Spleen (tissue), 11 donors: ENCODE results near the gene TRIOBP. TPM values are rescaled to one million over a fixed set of nuclear protein-coding genes. Genes with fewer than 3 reads are reported as not detected.

ENCODE experiments used
- DNase-seq: peaks from one replicate; pipeline ENCODE4 v3.0.0-alpha.2; 2020
- H3K27ac ChIP-seq, 8 donors: fragments of 200-600 bp; sonication (generic) in 7 of 8; 1 replicate in 4 of 8; 2 replicates in 4 of 8; pipeline versions ENCODE4 v1.5.0 to v1.8.0; 2016 to 2021; ENCODE audit warnings: inconsistent platforms in 4 of 8, mild to moderate bottlenecking in 4 of 8, moderate library complexity in 1 of 8
- H3K27me3 ChIP-seq, 7 donors: fragments of 200-600 bp; sonication (generic) in 6 of 7; replicated peaks in 1 of 7; 1 replicate in 4 of 7; 2 replicates in 3 of 7; pipeline versions ENCODE4 v1.5.0 to v1.8.0; 2016 to 2021; ENCODE audit warnings: inconsistent platforms in 3 of 7, mild to moderate bottlenecking in 1 of 7
- H3K36me3 ChIP-seq, 6 donors: fragments of 200-600 bp; sonication (generic) in 5 of 6; 1 replicate in 4 of 6; 2 replicates in 2 of 6; pipeline versions ENCODE4 v1.5.0 to v1.8.0; 2016 to 2021; ENCODE audit warnings: inconsistent platforms in 2 of 6
- H3K4me1 ChIP-seq, 6 donors: fragments of 200-600 bp; sonication (generic) in 5 of 6; 1 replicate in 3 of 6; 2 replicates in 3 of 6; pipeline versions ENCODE4 v1.5.0 to v1.8.0; 2016 to 2021; ENCODE audit warnings: inconsistent platforms in 3 of 6
- H3K4me3 ChIP-seq, 8 donors: fragments of 200-600 bp; sonication (generic) in 7 of 8; 1 replicate in 4 of 8; 2 replicates in 4 of 8; pipeline versions ENCODE4 v1.5.0 to v1.8.0; 2016 to 2021; ENCODE audit warnings: inconsistent platforms in 4 of 8, mild to moderate bottlenecking in 4 of 8, moderate library complexity in 2 of 8
- H3K9me3 ChIP-seq, 8 donors: fragments of 200-600 bp; sonication (generic) in 7 of 8; 1 replicate in 4 of 8; 2 replicates in 4 of 8; pipeline versions ENCODE4 v1.5.0 to v1.8.0; 2016 to 2021; ENCODE audit warnings: inconsistent platforms in 4 of 8
- CTCF ChIP-seq, 11 experiments: fragments of 200-600 bp in 7 of 11; fragments of 450-650 bp in 4 of 11; sonication (generic) in 4 of 11; IDR thresholded peaks in 8 of 11; conservative IDR thresholded peaks in 3 of 11; 1 replicate in 7 of 11; 2 replicates in 4 of 11; pipeline versions ENCODE4 v1.4.0 to v1.8.0; 2016 to 2021; ENCODE audit warnings: antibody characterized with exemption in 11 of 11, inconsistent platforms in 4 of 11, mild to moderate bottlenecking in 1 of 11
- POLR2A ChIP-seq, 3 donors: fragments of 450-650 bp; IDR thresholded peaks; one replicate each; pipeline ENCODE4 v1.5.1; 2017; ENCODE audit warnings: antibody characterized with exemption in 3 of 3, mild to moderate bottlenecking in 1 of 3
- POLR2AphosphoS5 ChIP-seq, 3 donors: sonication (generic); formaldehyde crosslinking; IDR thresholded peaks; one replicate each; pipeline ENCODE4 v1.5.1; 2017; ENCODE audit warnings: antibody characterized with exemption in 3 of 3
- WGBS, 5 donors: extraction: QIAGEN DNeasy Blood & Tissue Kit in 3 of 5; methylation state at CpG; one replicate each; pipeline versions ENCODE4 v1.1.5 to v1.1.7; 2013 to 2018; 5-methylcytosine and 5-hydroxymethylcytosine counted together
- intact Hi-C: fragments of 100-400 bp; cut with DNase I; formaldehyde crosslinking; loops from one replicate; pipeline ENCODE4 v1.15.0; 2023; ENCODE audit warnings: low total_unique reads
- polyA plus RNA-seq, 3 donors: library from polyadenylated mRNA; stranded (reverse); fragments of 200-250 nt; gene quantifications; one replicate each; pipeline ENCODE4 v1.2.1, GENCODE V29; 2013
- total RNA-seq, 7 donors: library from RNA; depleted of rRNA in 3 of 7; stranded (reverse); fragments of >200 nt in 3 of 7; fragmentation: NEBNext Ultra II Directional in 4 of 7; extraction: Animal tissue kit (Norgen Biotek cat#: 25700) in 4 of 7; gene quantifications; one replicate each; pipeline versions ENCODE4 v1.1.0 to v1.2.1, GENCODE V29; 2016 to 2021
- donor health status: healthy with polysubstance abuse.
- donor health status: DM: no; HTN: no; CAD: no; lungs with moderate emphysema.
- donor health status: DM: no; HTN: no; CAD: no.
- donor health status: Bipolar disorder and iron deficiency.
- donor health status: healthy.
- donor health status: DM: no; HTN: no; CAD: no.
- donor health status: DM: yes; HTN: yes; CAD: no.

TRIOBP gene
- total and polyA plus RNA-seq, 10 donors = 24.6 to 151 (median 103) TPM

DNA sequence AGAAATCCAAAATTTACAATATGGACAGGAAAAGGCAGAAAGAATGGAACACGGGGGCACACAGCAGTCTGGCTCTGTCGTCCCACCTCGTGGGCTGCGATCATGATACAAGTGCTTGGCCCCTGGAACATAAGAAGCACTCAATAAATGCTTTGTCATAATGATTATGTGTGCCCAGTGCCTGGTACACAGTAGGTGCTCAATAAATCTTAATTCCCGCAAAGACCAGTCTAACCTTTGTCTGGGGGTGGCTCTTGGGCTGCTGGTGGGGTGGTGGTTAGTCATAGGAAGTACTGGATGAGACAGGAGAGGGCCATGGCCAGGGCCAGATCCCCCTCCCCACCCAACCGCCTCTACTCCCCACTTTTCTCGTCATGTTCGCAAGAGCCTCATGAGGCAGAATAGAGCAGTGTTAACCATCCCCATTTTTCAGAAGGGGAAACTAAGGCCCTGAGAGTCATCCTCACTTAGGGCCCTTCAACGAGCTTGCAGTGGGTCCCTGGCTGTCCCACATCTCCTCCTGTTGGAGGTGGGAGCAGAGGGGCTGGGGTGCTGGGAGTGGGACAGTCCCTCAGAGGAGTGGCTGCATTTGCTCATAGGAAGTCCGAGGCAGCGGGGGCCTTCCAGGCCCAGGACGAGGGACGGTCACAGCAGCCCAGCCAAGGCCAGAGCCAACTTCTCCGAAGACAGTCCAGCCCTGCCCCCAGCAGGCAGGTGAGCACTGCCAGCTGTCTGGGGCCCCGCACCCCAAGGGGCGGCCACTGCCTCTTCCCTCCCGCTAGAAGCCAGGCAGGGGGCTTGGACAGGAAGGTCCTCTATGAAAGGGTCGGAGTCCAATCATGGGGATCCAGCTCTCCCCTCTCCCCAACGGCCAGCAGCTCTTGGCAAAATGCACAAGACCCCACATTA is 36.1 kb downstream of the TRIOBP start:
- Histone ChIP-seq H3K4me3 (no peak overlapping the region), H3K4me1 (peaks cover 0 to 59% (median 19%) of the 10 kb centered on the region in 6 donors), H3K27ac (no peak overlapping the region), H3K36me3 (no peaks in the 10 kb centered on the region), H3K9me3 (no peaks in the 10 kb centered on the region), H3K27me3 (no peaks in the 10 kb centered on the region)
- TF ChIP-seq POLR2A (IDR thresholded peaks at IDR 0.05) = no peak
- TF ChIP-seq CTCF (IDR thresholded peaks at IDR 0.05 in 8 of 11, conservative IDR thresholded peaks at IDR 0.05 in 3 of 11) = no peak
- no peak for TF ChIP-seq POLR2AphosphoS5 (IDR thresholded peaks at IDR 0.05)
- WGBS, 5 donors = 81 to 89% (median 84%) methylated on average over 17 to 19 of the region's 19 CpGs
- DNase-seq = no peak
- intact Hi-C loops = no loop called here

DNA sequence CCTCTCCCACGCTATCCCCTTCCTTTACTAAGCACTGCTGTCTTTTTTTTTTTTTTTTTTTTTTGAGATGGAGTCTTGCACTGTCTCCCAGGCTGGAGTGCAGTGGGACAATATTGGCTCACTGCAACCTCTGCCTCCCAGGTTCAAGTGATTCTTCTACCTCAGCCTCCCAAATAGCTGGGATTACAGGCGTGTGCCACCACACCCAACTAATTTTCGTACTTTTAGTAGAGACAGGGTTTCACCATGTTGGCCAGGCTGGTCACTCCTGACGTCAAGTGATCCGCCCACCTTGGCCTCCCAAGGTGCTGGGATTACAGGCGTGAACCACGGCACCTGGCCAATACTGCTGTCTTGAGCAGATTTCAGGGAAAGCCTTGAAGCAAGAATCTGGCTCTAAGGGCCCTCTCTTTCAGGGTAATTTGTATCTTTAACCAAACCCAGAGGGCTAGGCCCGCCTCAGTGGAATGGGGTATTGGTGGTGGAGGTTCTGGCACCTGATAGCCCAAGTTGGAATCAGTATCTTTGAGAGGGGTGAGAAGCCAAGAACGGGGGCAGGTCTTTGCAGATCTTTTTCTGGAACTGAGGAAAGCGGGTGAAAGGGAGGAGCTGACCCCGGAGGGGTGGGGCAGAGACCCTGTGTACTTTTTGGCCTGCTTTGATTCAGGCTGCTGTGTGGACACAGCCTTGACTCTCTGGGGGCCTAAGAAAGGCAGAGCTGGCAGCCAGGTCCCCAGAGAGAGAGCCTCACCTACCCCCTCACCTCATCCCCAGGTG is 37.0 kb downstream of the TRIOBP start:
- Histone ChIP-seq H3K4me1 (peaks cover 0 to 59% (median 24%) of the 10 kb centered on the region in 6 donors), H3K36me3 (no peaks in the 10 kb centered on the region), H3K27me3 (no peaks in the 10 kb centered on the region), H3K27ac (no peak overlapping the region), H3K9me3 (no peaks in the 10 kb centered on the region), H3K4me3 (no peak overlapping the region)
- intact Hi-C loops = no loop called here
- no peak for DNase-seq
- 80 to 95% (median 91%) methylated on average over 10 to 11 of the region's 11 CpGs for WGBS, 5 donors
- no peak for TF ChIP-seq POLR2AphosphoS5 (IDR thresholded peaks at IDR 0.05)
- TF ChIP-seq CTCF (IDR thresholded peaks at IDR 0.05 in 8 of 11, conservative IDR thresholded peaks at IDR 0.05 in 3 of 11) = no peak
- TF ChIP-seq POLR2A (IDR thresholded peaks at IDR 0.05) = no peak

- Histone ChIP-seq H3K4me3 (no peak overlapping the region), H3K27ac (no peak overlapping the region), H3K4me1 (peaks cover 0 to 63% (median 30%) of the 10 kb centered on the region in 6 donors), H3K27me3 (no peaks in the 10 kb centered on the region), H3K36me3 (no peaks in the 10 kb centered on the region), H3K9me3 (no peaks in the 10 kb centered on the region)
- DNase-seq = no peak
- 79 to 96% (median 87%) methylated on average over 4 to 6 of the region's 6 CpGs for WGBS, 5 donors
- no peak for TF ChIP-seq CTCF (IDR thresholded peaks at IDR 0.05 in 8 of 11, conservative IDR thresholded peaks at IDR 0.05 in 3 of 11)
- TF ChIP-seq POLR2AphosphoS5 (IDR thresholded peaks at IDR 0.05) = no peak
- TF ChIP-seq POLR2A (IDR thresholded peaks at IDR 0.05) = no peak
- intact Hi-C loops = no loop called here
These were observed 37.5 kb downstream of the TRIOBP start for GRCh38 chr22:37734402-37734700.

DNA sequence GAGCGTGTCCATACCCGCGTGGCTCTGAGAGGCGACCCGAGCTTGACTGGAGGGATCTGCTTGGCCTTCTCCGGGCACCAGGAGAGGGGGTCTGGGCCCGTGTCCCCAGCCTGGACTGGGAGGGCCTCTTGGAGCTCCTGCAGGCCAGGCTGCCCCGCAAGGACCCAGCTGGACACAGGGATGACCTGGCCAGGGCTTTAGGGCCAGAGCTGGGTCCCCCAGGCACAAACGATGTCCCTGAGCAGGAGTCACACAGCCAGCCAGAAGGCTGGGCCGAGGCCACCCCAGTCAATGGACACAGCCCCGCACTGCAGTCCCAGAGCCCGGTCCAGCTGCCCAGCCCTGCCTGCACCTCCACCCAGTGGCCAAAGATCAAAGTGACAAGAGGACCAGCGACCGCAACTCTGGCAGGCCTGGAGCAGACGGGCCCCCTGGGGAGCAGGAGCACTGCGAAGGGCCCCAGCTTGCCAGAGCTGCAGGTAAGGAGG is 38.2 kb downstream of the TRIOBP start:
- intact Hi-C loops = no loop called here
- TF ChIP-seq POLR2AphosphoS5 (IDR thresholded peaks at IDR 0.05) (no peak), CTCF (IDR thresholded peaks at IDR 0.05 in 8 of 11, conservative IDR thresholded peaks at IDR 0.05 in 3 of 11) (peak in 9 of 11 experiments; percentile 7 to 62 (median 46)), POLR2A (IDR thresholded peaks at IDR 0.05) (no peak)
- Histone ChIP-seq H3K36me3 (no peaks in the 10 kb centered on the region), H3K4me3 (no peak overlapping the region), H3K4me1 (peaks cover 0 to 67% (median 36%) of the 10 kb centered on the region in 6 donors), H3K27me3 (no peaks in the 10 kb centered on the region), H3K27ac (no peak overlapping the region), H3K9me3 (no peaks in the 10 kb centered on the region)
- WGBS, 5 donors = 70 to 90% (median 80%) methylated on average over 2 to 16 of the region's 16 CpGs
- DNase-seq = no peak
